Measurements from ENCODE around the gene CC2D1B.
"Not testable (repeated sequence)": the region's sequence is repeated elsewhere in the genome, so short reads cannot be mapped to it uniquely, and the experiment has no call there.

Gene CC2D1B, protein sequence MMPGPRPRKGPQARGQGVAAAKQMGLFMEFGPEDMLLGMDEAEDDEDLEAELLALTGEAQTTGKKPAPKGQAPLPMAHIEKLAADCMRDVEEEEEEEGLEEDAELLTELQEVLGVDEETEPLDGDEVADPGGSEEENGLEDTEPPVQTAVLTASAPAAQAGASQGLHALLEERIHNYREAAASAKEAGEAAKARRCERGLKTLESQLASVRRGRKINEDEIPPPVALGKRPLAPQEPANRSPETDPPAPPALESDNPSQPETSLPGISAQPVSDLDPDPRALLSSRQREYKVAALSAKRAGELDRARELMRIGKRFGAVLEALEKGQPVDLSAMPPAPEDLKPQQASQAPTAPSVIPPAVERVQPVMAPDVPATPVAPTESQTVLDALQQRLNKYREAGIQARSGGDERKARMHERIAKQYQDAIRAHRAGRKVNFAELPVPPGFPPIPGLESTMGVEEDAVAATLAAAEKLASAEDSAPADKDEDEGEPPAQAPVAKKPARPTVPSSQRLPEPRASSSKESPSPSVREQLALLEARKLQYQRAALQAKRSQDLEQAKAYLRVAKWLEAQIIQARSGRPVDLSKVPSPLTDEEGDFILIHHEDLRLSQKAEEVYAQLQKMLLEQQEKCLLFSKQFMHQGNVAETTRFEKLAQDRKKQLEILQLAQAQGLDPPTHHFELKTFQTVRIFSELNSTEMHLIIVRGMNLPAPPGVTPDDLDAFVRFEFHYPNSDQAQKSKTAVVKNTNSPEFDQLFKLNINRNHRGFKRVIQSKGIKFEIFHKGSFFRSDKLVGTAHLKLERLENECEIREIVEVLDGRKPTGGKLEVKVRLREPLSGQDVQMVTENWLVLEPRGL

GRCh38 chr1:52365746-52366516, at the start of gene CC2D1B:
TSS of gene CC2D1B (minus strand) at chr1:52366205. CDS start at chr1:52364620, 1,585 bp downstream.
- DNase-seq, result peak; percentile 97

- no peak for DNase-seq
Observed at GRCh38 chr1:52414942-52415341, 48.9 kb upstream of the CC2D1B start.

GRCh38 chr1:52413410-52413989, 47.5 kb upstream of the CC2D1B start:
- no peak for DNase-seq

DNA sequence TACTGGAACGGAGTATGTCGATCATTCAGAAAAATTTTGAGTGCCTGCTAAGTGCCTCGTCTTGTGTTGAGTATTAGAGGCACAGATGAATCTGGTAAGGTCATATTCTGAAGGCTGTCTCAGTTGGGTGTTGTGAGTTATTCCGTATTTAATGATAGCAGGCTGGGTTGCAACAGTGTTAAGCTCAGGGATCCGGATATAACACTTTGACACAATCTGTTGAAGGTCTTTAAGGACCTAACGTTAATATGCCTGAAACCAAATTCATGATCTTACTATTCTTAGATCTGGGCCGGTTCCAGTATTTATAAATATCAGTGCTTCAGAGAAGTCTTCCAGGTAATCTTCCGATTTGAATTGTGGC, 39.0 kb upstream of the CC2D1B start:
- DNase-seq, result no peak

DNA sequence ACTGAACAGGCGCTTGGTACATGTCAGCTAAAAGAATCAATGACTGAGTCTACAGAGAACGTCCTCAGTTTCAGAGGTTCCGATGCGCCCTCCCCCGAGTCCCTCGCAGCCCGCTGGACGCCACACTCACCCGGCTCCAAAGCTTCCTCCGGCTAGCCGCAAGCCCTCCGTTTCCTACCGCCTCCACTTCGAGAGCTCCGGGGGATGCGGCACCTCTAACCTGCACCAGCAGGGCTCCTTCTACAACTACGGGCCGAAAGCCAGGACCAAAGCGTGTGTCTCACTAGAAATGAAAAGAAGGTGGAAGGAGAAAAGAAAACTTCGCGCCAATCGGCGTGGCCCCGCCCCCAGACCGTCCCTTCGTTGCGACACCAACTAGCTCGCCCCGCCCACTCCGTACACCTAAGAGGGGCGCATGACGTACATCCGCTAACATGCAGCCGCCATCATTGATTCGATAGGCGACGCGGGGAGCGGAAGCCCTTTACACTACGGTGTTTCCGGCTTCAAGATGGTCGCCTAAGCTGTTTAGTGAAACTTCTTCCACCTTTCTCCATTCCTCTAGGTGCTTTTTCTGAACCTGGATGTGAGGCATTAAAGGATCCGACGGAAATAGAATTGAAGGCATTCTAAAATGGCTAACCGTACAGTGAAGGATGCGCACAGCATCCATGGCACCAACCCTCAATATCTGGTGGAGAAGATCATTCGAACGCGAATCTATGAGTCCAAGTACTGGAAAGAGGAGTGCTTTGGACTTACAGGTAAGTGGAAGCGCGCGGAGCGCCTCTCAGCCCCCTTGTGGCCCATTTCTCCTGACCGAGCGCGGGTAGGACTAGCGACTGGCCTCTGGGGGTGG, 38.3 kb upstream of the CC2D1B start, which contains the start of the genes ORC1 and PRPF38A:
TSS of gene ORC1 (minus strand) at position 308 of the 859 bp plus-strand sequence. CDS start 2,200 bp downstream, outside the sequence.
TSS of gene PRPF38A (plus strand) at position 487 of the 859 bp plus-strand sequence. CDS start at position 635, 148 bp downstream.
- peak; percentile 98 for DNase-seq

DNA sequence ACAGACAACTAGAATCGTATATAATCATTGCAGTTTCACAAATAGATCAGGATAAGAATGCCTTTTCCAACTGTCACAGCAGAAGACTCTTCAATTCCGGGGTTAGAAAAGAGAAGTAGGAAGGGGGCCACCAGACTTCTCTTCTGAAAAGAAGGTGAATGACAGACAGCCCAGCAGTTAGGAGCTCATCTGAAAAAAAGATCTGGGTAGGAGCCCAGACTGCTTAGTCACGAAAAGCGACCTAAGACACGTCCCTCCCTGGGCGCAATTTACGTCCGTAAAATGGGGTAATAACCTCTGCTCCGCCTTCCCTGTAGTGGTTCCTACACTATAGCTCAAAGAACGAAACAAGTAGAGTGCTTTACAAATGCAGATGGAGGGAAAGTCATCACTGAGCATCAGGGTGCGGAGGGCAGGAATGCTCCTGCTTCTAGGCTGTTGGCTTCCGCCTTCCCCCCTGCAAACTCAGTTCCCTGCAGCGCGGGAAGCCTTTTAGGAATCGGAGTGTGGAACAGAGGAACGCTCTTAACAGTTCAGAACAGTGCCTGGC, 37.6 kb upstream of the CC2D1B start:
- peak; percentile 8 for DNase-seq

GRCh38 chr1:52402860-52403240, 36.8 kb upstream of the CC2D1B start:
- DNase-seq, result no peak

- DNase-seq, result no peak
Observed at GRCh38 chr1:52400131-52400530, 34.1 kb upstream of the CC2D1B start.

DNA sequence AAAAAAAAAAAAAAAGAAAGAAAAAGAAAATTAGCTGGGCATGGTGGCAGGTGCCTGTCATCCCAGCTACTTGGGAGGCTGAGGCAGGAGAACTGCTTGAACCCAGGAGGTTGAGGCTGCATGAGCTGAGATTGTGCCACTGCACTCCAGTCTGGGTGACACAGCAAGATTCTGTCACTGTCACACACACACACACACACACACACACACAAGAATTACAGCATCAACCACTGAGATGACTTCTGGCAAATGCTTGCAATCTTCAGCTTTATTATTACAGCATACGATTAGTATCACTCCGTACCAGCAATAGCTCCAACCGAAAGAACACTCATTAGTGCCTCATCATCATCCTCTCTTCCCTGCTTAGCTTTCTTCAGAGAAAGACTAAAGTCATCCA, 33.6 kb upstream of the CC2D1B start:
- DNase-seq, result no peak

DNA sequence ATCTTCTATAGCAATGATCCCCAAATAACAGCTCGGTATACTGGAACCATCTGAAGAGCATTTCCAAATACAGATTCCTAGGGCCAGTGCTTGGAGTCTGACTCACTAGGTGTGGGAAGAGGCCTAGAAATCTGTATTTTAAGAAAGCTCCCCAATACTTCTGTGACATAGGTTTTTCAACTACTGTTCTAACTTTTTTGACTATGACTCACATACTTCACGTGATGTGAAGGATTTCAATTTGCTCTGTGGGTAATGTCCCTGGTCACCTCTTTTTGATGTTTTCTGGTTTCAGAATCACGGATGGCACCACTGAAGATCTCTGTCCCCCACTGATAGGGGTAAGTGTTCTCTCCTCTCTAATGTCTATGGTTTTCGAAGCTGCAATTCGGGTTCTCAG, 27.2 kb upstream of the CC2D1B start:
- DNase-seq, result no peak

DNA sequence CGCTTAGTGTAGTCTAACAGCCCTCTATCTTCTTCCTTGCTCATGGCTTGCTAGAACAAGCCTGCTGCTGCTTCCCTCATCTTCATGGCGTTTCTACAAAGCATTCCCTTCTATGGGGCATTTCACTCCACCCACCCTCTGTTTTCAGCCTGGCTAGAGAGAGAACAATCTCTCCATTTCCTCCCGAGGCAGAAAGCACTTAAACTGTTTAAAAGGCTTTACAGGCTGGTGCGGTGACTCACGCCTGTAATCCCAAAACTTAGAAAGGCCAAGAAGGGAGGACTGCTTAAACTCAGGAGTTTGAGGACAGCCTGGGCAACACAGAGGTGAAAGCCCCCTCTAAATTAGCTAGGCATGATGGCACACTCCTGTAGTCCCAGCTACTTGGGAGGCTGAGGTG, 20.5 kb upstream of the CC2D1B start:
- no peak for DNase-seq

DNA sequence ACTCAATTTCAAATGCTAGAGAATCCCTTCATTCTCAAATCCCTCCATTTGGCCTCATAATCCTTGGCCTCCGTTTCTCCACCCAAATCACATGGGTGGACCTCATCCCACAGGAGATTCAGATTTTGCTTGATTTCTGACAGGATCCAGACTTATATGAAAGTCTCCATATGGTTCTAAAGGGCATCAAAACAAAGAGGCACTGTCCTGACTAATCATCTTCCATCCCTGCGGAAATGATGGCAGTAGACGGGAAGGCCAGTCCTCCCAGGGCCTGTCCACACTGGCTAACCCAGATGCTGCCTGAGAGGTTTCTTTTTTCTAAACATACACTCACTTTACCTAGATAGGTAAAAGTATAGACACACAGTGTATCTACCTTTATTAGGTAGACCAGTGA, 19.4 kb upstream of the CC2D1B start:
- no peak for DNase-seq

GRCh38 chr1:52369851-52370250, 3.8 kb upstream of the CC2D1B start:
- DNase-seq, result not testable (repeated sequence)

DNA sequence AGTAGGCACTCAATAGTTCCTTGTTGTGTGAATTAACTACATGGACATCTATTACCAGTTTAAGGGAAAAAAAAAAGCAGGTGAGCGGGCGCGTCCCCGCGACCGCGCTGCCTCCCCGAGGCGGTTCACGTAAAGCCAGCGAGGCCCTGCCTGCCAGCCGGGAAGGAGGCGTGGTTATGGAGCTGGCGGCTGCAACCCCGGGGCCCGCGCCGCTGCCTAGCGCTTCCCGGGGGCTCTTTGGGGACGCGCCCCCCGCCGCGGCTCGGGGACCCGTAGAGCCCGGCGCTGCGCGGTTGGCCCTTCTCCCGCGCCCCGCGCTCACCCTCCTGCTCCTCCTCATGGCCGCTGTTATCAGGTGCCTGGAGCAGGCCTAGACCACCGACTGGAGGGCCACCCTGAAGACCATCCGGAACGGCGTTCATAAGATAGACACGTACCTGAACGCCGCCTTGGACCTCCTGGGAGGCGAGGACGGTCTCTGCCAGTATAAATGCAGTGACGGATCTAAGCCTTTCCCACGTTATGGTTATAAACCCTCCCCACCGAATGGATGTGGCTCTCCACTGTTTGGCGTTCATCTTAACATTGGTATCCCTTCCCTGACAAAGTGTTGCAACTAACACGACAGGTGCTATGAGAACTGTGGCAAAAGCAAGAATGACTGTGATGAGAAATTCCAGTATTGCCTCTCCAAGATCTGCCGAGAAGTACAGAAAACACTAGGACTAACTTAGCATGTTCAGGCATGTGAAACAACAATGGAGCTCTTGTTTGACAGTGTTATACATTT, 2.6 kb upstream of the CC2D1B start:
- DNase-seq, result peak; percentile 35

- DNase-seq, result no peak
Observed at GRCh38 chr1:52367272-52367671, 1.3 kb upstream of the CC2D1B start.

DNA sequence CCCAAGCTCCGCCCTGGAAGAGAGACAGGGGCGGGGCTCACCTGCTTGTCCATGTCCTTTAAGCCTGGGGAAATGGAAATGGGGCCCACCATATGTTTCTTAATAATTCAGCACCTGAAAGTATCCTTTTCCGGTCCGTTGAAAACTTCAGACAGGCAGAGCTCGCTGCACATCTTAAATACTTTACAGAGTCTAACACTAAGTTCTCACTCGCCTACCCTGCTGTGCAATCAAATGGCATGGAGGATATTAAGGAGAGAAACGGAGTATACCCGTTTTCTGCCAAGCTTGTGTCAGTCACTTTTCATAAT, 467 bp upstream of the CC2D1B start:
- no peak for DNase-seq

DNA sequence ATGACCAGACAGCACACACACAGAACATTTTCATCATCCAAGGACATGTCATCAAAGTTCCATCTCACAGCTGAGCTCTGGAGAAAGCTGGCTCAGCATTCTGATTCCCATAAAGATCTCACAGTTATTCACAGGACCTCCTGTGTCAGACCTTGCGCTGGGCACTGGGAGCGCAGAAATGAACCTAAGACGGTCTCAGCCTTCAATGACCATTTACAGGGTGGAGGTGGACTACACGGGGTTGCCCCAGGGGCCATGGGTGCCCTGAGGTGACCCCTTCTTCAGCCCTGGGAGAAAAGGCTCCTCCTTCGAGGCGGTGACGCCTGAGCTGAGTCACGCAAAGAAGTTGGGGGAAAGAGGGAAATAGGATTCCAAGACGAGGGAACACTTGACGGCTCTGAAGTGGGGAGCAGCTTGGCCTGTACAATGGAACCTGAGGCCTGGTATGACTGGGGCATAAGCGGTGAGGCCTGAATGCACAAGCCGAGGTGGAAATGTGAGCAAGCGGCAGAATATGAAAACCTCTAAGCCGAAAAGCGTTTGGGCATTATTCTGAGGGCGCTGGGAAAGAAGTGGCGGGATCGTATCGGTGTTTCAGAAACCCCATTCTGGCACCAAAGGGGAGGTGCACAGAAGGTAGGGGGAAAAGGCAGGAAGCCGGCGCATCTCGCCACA, 797 bp downstream of the CC2D1B start:
- DNase-seq, result no peak

- DNase-seq, result no peak
Observed at GRCh38 chr1:52364235-52364839, 1.7 kb downstream of the CC2D1B start.

DNA sequence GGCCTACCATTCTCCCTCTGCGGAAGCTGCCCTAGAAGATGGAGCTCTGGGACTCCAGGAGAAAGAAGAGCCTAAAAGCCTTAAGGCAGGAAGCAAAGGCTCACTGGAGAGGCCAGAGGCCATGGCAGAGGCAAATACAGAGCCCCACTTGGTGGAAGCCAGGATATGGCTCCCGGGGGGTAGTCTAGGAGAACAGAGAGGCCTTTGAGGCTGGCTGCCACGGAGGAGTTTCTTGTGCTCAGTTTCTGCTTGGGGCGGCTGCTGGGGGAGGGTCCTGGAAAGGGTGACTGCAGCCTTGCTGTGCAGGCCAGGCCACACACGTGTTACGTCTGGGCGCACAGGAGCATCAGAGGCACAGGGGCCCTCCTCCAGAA, 5.4 kb downstream of the CC2D1B start:
- no peak for DNase-seq
